ENCODE results near the gene WRNIP1. TPM values are rescaled to one million over a fixed set of nuclear protein-coding genes. Genes with fewer than 3 reads are reported as not detected.

Gene WRNIP1
- total RNA-seq, 1 experiment from 2014 or later, result 38.1 TPM

- no peak overlapping the region for H3K23ac ChIP-seq (ENCODE audit: insufficient read length, low read depth, low read length)
- no peak overlapping the region for H3K4ac ChIP-seq (ENCODE audit: low read depth, low read length)
- no peak overlapping the region for H2AK5ac ChIP-seq (ENCODE audit: insufficient read length, low read length)
- no peak overlapping the region for H2BK15ac ChIP-seq (ENCODE audit: low read depth, low read length)
- H3K14ac ChIP-seq (ENCODE audit: insufficient read depth, low read length), result no peak overlapping the region
- no peak overlapping the region for H3K4me2 ChIP-seq (ENCODE audit: insufficient read depth, insufficient read length, low read length)
- H3K18ac ChIP-seq (ENCODE audit: insufficient read length, low read depth, low read length), result no peak overlapping the region
- H4K20me1 ChIP-seq (ENCODE audit: control insufficient read depth, insufficient read depth, insufficient read length), result peaks cover 2% of the 10 kb centered on the region
- H3K23me2 ChIP-seq (ENCODE audit: insufficient read length, low read depth, low read length, poor library complexity, severe bottlenecking), result no peaks in the 10 kb centered on the region
- Mint-ChIP-seq H3K4me1 (peaks cover 3 to 11% of the 10 kb centered on the region in 2 experiments; a peak in 1 of 4 replicates), H3K9me3 (no peaks in the 10 kb centered on the region), H3K27me3 (ENCODE audit: low read depth) (no peaks in the 10 kb centered on the region), H3K36me3 (ENCODE audit: insufficient read depth in 1 of 3, low read depth in 3 of 3) (peaks cover 0 to 2% (median 0%) of the 10 kb centered on the region in 3 experiments; a peak in 1 of 7 replicates), H3K27ac (no peak overlapping the region), H3K4me3 (no peak overlapping the region)
- no peak for DNase-seq
- TF ChIP-seq CTCF (conservative IDR thresholded peaks at IDR 0.05), result no peak
- no peak overlapping the region for H3K56ac ChIP-seq (ENCODE audit: insufficient read length, low read depth, low read length)
- no peak overlapping the region for H2BK120ac ChIP-seq (ENCODE audit: low read depth, low read length, poor library complexity, severe bottlenecking)
- no peaks in the 10 kb centered on the region for H3K9me3 ChIP-seq (ENCODE audit: control insufficient read depth, low read depth, low read length)
- no peak overlapping the region for H2BK12ac ChIP-seq (ENCODE audit: insufficient read length, low read depth, low read length)
- H3K27me3 ChIP-seq (ENCODE audit: insufficient read depth, low read length), result no peaks in the 10 kb centered on the region
- H4K5ac ChIP-seq (ENCODE audit: insufficient read length, low read depth, low read length), result no peak overlapping the region
- H3K9ac ChIP-seq (ENCODE audit: extremely low read depth, insufficient read length, low read length), result no peak overlapping the region
- H2BK20ac ChIP-seq (ENCODE audit: low read depth, low read length, poor library complexity, severe bottlenecking), result no peak overlapping the region
- no peaks in the 10 kb centered on the region for H3K79me2 ChIP-seq (ENCODE audit: insufficient read depth, low read length)
- H3T11ph ChIP-seq (ENCODE audit: low read length), result no peak overlapping the region
- no peak overlapping the region for H3K27ac ChIP-seq (ENCODE audit: insufficient read length, low read depth, low read length)
- no peaks in the 10 kb centered on the region for H3K79me1 ChIP-seq (ENCODE audit: insufficient read depth, low read depth, low read length, poor library complexity, severe bottlenecking)
- no peak overlapping the region for H4K91ac ChIP-seq (ENCODE audit: insufficient read length, low read depth, low read length)
- no peaks in the 10 kb centered on the region for H3K4me1 ChIP-seq (ENCODE audit: insufficient read depth, low read length)
- H4K8ac ChIP-seq (replicated peaks; ENCODE audit: insufficient read length, low read depth, low read length), result no peak overlapping the region
- H2AFZ ChIP-seq (ENCODE audit: low read length), result no peak overlapping the region
- no CpG with 5 or more reads among the region's 7 CpGs for WGBS (ENCODE audit: extremely low coverage, insufficient read length, low lambda C conversion rate)
- no peak overlapping the region for H2BK5ac ChIP-seq (ENCODE audit: insufficient read length, low read length)
Observed at GRCh38 chr6:2803731-2804429, 38.7 kb downstream of the WRNIP1 start.
